Body of pancreas (tissue), 4 donors: Measurements from ENCODE around the gene GNAT3.

Experiments
- POLR2A ChIP-seq, 3 donors: fragments of 450-650 bp; IDR thresholded peaks; one replicate each; pipeline ENCODE4 v1.6.1; 2016; ENCODE audit warnings: antibody characterized with exemption in 3 of 3, mild to moderate bottlenecking in 2 of 3
- TF ChIP-seq, protein P1 (sequence below), 7 experiments: fragments of 450-650 bp in 4 of 7; fragments of 200-600 bp in 3 of 7; sonication (generic) in 3 of 7; IDR thresholded peaks; one replicate each; pipeline ENCODE4 v1.5.1; 2016 to 2019; ENCODE audit warnings: antibody characterized with exemption in 7 of 7

GRCh38 chr7:80485721-80486120, 26.1 kb downstream of the GNAT3 start:
- TF ChIP-seq, protein P1, sequence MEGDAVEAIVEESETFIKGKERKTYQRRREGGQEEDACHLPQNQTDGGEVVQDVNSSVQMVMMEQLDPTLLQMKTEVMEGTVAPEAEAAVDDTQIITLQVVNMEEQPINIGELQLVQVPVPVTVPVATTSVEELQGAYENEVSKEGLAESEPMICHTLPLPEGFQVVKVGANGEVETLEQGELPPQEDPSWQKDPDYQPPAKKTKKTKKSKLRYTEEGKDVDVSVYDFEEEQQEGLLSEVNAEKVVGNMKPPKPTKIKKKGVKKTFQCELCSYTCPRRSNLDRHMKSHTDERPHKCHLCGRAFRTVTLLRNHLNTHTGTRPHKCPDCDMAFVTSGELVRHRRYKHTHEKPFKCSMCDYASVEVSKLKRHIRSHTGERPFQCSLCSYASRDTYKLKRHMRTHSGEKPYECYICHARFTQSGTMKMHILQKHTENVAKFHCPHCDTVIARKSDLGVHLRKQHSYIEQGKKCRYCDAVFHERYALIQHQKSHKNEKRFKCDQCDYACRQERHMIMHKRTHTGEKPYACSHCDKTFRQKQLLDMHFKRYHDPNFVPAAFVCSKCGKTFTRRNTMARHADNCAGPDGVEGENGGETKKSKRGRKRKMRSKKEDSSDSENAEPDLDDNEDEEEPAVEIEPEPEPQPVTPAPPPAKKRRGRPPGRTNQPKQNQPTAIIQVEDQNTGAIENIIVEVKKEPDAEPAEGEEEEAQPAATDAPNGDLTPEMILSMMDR (IDR thresholded peaks at IDR 0.05): no peak
- no peak for TF ChIP-seq POLR2A (IDR thresholded peaks at IDR 0.05)
